ENCODE data around the gene MMP14. TPM values are rescaled to one million over a fixed set of nuclear protein-coding genes. Genes with fewer than 3 reads are reported as not detected.

The MMP14 gene
- total and polyA plus RNA-seq, 2 of the 13 experiments (the other 11 are each of a cell fraction or from before 2014, with no cell fraction given), result 5.2 to 9.8 TPM

- TF ChIP-seq AFF4 (CRISPR knock-in tag; IDR thresholded peaks at IDR 0.05) (0 out of 2 replicates have a peak, but pooled peaks have one; percentile 68), CCAR2 (optimal IDR thresholded peaks at IDR 0.05; ENCODE audit: low read depth, low read length) (peak; percentile 36), FLYWCH1 (CRISPR knock-in tag; IDR thresholded peaks at IDR 0.05) (no peak), HOXA5 (CRISPR knock-in tag; IDR thresholded peaks at IDR 0.05) (peak; percentile 54; the same call in 1 of the 2 replicates), HIVEP1 (CRISPR knock-in tag; IDR thresholded peaks at IDR 0.05) (0 out of 2 replicates have a peak, but pooled peaks have one; percentile 58), SOX5 (CRISPR knock-in tag; IDR thresholded peaks at IDR 0.05; ENCODE audit: borderline replicate concordance) (peak; percentile 79), TBX2 (CRISPR knock-in tag; IDR thresholded peaks at IDR 0.05; ENCODE audit: borderline replicate concordance) (peak; percentile 64; the same call in 1 of the 2 replicates), ZNF546 (CRISPR knock-in tag; conservative IDR thresholded peaks at IDR 0.05) (peak; percentile 97; the same call in 1 of the 2 replicates), ZNF230 (CRISPR knock-in tag; IDR thresholded peaks at IDR 0.05) (peak; percentile 93; the same call in 1 of the 2 replicates), TFDP1 (CRISPR knock-in tag; IDR thresholded peaks at IDR 0.05; ENCODE audit: borderline replicate concordance) (peak; percentile 97), ZNF782 (CRISPR knock-in tag; IDR thresholded peaks at IDR 0.05; ENCODE audit: borderline replicate concordance) (peak; percentile 99), ZNF530 (CRISPR knock-in tag; IDR thresholded peaks at IDR 0.05; ENCODE audit: low read depth) (no peak), NFIB (CRISPR knock-in tag; IDR thresholded peaks at IDR 0.05; ENCODE audit: borderline replicate concordance) (no peak), NR2F1 (CRISPR knock-in tag; IDR thresholded peaks at IDR 0.05) (no peak), RELA (CRISPR knock-in tag; IDR thresholded peaks at IDR 0.05) (0 out of 2 replicates have a peak, but pooled peaks have one; percentile 52), SNAPC5 (CRISPR knock-in tag; IDR thresholded peaks at IDR 0.05; ENCODE audit: borderline replicate concordance) (0 out of 2 replicates have a peak, but pooled peaks have one; percentile 70)
- TF ChIP-seq, protein P1, sequence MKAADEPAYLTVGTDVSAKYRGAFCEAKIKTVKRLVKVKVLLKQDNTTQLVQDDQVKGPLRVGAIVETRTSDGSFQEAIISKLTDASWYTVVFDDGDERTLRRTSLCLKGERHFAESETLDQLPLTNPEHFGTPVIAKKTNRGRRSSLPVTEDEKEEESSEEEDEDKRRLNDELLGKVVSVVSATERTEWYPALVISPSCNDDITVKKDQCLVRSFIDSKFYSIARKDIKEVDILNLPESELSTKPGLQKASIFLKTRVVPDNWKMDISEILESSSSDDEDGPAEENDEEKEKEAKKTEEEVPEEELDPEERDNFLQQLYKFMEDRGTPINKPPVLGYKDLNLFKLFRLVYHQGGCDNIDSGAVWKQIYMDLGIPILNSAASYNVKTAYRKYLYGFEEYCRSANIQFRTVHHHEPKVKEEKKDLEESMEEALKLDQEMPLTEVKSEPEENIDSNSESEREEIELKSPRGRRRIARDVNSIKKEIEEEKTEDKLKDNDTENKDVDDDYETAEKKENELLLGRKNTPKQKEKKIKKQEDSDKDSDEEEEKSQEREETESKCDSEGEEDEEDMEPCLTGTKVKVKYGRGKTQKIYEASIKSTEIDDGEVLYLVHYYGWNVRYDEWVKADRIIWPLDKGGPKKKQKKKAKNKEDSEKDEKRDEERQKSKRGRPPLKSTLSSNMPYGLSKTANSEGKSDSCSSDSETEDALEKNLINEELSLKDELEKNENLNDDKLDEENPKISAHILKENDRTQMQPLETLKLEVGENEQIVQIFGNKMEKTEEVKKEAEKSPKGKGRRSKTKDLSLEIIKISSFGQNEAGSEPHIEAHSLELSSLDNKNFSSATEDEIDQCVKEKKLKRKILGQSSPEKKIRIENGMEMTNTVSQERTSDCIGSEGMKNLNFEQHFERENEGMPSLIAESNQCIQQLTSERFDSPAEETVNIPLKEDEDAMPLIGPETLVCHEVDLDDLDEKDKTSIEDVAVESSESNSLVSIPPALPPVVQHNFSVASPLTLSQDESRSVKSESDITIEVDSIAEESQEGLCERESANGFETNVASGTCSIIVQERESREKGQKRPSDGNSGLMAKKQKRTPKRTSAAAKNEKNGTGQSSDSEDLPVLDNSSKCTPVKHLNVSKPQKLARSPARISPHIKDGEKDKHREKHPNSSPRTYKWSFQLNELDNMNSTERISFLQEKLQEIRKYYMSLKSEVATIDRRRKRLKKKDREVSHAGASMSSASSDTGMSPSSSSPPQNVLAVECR (CRISPR knock-in tag; IDR thresholded peaks at IDR 0.05; ENCODE audit: borderline replicate concordance), result peak; percentile 68; the same call in 1 of the 2 replicates
These were observed 15.0 kb upstream of the MMP14 start (continued) for GRCh38 chr14:22821193-22822015.
